NCI-H2107 treated with DMSO at 0.1 percent for 48 hours (cell line): Measurements from ENCODE around the gene MIEN1.
A peak's percentile ranks its signal among the peaks of the same experiment; 100 is the strongest.
"Not testable (repeated sequence)": the region's sequence is repeated elsewhere in the genome, so short reads cannot be mapped to it uniquely, and the experiment has no call there.

Experiments
- DNase-seq: peaks from one replicate; lab custom pipeline; 2025; ENCODE audit not compliant: unreplicated experiment; lab: John Stamatoyannopoulos, UW

The MIEN1 gene

GRCh38 chr17:39756380-39757079, 26.2 kb upstream of the MIEN1 start:
- no peak for DNase-seq

- DNase-seq = peak; percentile 31
Observed at GRCh38 chr17:39755554-39756379, 25.4 kb upstream of the MIEN1 start.

GRCh38 chr17:39754958-39755553, 24.7 kb upstream of the MIEN1 start:
- DNase-seq = peak; percentile 47

GRCh38 chr17:39754161-39754957, 24.0 kb upstream of the MIEN1 start:
- peak; percentile 64 for DNase-seq

- no peak for DNase-seq
Observed at GRCh38 chr17:39753514-39754160, 23.3 kb upstream of the MIEN1 start.

GRCh38 chr17:39752241-39752881, 22.0 kb upstream of the MIEN1 start:
- DNase-seq = peak; percentile 29

GRCh38 chr17:39751637-39752036, 21.3 kb upstream of the MIEN1 start:
- DNase-seq = no peak

- no peak for DNase-seq
Observed at GRCh38 chr17:39751016-39751543, 20.7 kb upstream of the MIEN1 start.

GRCh38 chr17:39750131-39751015, 20.0 kb upstream of the MIEN1 start:
- DNase-seq = no peak

GRCh38 chr17:39748444-39749034, 18.2 kb upstream of the MIEN1 start:
- not testable (repeated sequence) for DNase-seq

GRCh38 chr17:39747745-39748144, 17.4 kb upstream of the MIEN1 start:
- DNase-seq = no peak

GRCh38 chr17:39746145-39746461, 15.8 kb upstream of the MIEN1 start:
- no peak for DNase-seq

- no peak for DNase-seq
Observed at GRCh38 chr17:39745335-39746144, 15.2 kb upstream of the MIEN1 start.

- no peak for DNase-seq
Observed at GRCh38 chr17:39744836-39745215, 14.5 kb upstream of the MIEN1 start.

- no peak for DNase-seq
Observed at GRCh38 chr17:39744075-39744835, 13.9 kb upstream of the MIEN1 start.

GRCh38 chr17:39742856-39743436, 12.6 kb upstream of the MIEN1 start:
- DNase-seq = no peak
